OCI-M2 (cell line): ENCODE results near the gene MBNL1.

Source experiments
- DNase-seq: peaks from one replicate; lab custom pipeline; 2025; ENCODE audit not compliant: unreplicated experiment; lab: John Stamatoyannopoulos, UW

MBNL1 gene, protein sequence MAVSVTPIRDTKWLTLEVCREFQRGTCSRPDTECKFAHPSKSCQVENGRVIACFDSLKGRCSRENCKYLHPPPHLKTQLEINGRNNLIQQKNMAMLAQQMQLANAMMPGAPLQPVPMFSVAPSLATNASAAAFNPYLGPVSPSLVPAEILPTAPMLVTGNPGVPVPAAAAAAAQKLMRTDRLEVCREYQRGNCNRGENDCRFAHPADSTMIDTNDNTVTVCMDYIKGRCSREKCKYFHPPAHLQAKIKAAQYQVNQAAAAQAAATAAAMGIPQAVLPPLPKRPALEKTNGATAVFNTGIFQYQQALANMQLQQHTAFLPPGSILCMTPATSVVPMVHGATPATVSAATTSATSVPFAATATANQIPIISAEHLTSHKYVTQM

DNA sequence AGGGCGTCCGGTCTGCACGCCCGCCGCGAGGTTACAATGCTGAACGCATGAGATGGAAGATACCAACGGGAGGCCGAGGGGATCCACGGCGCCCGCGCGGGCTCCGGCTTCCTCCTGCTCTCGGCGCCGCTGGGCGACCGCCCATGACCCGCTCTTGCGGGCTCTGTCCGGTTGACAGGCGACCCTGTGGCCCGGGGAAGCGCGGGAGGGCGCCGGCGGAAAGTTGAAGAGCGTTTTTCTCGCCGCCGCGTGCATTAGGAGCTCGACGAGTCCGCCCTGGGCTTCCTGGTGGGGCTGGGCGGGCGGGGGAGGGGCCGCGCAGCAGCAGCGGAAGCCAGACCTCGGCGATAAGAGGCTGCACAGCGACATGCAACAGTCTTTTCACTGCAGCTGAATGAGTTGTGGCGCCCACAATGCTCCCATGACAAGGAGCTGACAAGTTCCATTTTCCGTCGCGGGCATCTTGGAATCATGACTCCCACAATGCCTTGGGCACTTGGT lies at the start of gene MBNL1:
Gene MBNL1, plus strand, starts transcription at position 375 of the 501 bp plus-strand sequence. CDS start 31,265 bp downstream, outside the sequence.
- peak; percentile 81 for DNase-seq

DNA sequence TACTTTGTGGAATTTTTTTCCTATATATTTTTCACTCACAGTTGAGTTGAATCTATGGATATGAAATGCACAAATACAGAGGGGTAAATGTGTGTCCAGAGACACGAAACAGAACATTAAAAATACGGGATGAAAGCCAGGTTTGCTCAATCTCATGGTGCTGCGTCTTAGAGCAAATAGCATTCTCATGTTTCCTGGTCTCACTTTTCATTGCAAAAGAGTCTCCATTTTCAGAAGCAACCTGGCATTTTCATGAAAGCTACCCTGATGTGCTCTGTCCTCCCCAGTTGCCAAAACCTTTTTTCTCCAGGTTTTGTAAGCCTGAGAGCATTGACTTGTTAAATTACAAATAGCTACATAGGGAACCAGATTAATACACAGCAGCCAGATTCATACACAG lies 49.5 kb upstream of the MBNL1 start:
- no peak for DNase-seq

DNA sequence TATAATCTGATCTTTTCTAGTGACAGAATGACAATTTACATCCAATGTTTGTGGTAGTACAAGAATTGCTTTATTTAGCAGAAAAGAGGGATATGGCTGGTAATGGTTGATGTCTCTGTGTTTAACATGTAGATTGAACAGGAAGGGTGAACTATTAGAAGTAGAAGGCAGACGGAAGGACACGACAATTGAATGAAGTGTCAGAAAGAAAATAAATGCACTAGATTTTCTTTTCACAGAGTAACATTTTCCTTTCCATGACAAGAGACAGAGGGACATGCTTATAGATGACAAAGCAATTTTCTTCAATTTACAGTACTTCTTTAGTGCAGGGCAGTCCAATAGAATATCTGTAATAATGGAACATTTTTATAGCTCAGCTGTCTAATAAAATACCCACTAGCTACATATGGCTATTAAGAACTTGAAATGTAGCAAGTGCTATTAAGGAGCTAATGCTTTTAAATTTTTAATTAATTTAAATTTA lies 48.9 kb upstream of the MBNL1 start:
- DNase-seq, result no peak

DNA sequence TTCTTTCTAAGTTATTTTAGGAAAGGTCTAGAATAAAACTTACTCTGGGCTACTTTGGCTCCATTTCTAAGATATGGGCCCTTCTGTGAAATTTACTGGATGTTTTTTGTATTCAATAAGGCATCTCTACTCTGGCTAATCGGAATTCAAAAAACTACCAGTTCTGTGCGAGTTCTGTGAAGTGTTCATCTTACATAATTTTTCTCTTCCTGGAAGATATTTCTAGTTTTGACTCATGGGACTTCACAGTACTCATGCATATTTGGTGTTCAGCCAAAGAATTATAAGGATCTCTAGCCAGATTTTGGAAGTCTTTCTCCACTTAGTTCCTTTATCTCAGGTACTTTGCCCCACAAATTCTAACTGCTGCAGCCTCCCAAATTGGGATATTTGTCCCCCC lies 46.4 kb upstream of the MBNL1 start:
- DNase-seq, result no peak

DNA sequence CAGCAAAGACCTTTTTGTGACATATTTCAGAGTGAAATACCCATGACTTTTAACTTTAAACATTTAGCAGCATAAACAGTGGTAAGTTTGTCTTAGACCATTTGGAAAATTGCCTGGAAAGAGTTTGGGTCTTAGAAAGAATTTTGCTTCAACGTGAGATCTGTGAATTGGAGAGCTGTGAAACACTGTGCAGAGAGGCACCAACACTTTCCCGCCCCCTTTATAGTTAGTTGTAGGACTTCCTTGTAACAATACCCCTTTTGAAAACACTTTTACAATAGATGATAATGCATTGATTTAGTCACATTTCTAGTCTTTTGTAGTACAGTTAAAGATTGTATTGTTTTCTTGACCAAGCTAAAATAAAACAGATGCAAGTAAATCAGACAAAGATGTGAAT lies 43.5 kb upstream of the MBNL1 start:
- no peak for DNase-seq

DNA sequence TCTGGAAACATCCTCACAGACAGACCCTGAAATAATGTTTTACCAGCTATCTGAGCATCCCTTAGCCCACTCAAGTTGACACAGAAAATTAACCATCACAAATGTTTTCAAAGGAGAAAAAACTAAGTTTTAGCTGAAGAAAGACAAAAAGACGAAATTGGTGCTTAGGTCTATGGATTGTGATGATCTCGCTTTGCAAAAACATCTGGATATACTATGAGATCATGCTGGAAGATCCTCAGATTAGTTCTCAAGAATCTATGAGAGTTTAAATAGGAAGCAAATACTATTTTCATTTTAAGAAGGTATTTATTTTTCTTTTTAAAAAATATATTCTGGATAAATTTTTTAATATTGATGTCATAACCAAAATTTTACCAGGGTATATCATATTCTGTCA lies 42.6 kb upstream of the MBNL1 start:
- DNase-seq, result no peak

DNA sequence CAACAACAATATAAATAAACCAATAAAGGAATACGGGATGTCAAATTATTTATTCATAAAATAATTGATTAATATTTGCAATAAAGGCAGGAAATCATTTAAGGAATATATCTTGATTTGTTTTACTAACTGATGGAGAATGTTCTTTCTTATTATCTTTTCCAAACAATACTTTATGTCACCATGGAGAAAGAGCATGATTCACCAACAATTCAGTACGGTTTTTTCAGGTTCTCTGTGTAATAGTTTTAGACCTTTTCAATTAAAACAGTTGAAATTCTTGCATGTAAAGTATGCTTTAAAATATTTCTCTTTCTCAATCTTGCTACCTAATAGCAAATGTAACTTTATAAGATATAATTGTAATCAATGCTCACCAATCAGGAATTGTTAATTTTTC lies 41.7 kb upstream of the MBNL1 start:
- no peak for DNase-seq

DNA sequence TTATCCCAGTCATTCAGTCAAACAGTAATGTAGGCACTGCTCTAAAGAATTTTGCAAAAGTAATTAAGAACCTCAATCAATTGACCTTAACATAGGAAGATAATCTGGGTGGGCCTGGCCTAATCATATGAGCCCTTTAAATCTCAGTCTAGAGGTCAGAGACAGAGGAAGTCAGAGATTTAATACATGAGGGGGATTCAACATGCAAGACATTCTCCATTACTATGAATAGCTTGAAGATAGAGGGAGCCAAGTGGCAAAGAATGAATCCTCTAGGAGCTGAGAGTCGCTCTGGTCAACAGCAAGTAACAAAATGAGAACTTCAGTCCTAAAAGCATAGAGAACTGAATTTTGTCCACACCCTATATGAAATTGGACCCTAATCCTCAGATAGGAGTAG lies 39.0 kb upstream of the MBNL1 start:
- no peak for DNase-seq

DNA sequence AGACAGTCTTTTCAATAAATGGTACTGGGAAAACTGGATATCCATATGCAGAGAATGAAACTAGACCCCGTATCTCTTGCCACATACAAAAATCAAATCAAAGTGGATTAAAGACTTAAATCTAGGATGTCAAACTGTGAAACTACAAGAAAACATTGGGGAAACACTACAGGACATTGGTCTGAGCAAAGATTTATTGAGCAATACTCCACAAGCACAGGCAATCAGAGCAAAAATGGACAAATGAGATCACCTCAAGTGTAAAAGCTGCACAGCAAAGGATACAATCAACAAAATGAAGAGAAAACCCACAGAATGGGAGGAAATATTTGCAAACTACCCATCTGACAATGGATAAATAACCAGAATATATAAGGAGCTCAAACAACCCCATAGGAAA lies 38.4 kb upstream of the MBNL1 start:
- DNase-seq, result no peak

DNA sequence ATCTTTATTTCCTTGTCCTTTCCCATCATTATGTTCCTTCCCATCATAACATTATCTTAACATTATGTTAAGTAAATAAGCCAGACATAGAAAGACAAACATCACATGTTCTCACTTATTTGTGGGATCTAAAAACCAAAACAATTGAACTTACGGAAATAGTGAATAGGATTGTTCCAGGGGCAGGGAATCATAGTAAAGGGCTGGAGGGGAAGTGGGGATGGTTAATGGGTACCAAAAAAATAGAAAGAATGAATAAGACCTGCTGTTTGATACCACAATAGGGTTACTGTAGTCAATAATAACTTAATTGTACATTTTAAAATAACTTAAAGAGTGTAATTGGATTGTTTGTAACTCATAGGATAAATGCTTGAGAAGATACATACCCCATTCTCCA lies 36.7 kb upstream of the MBNL1 start:
- no peak for DNase-seq

DNA sequence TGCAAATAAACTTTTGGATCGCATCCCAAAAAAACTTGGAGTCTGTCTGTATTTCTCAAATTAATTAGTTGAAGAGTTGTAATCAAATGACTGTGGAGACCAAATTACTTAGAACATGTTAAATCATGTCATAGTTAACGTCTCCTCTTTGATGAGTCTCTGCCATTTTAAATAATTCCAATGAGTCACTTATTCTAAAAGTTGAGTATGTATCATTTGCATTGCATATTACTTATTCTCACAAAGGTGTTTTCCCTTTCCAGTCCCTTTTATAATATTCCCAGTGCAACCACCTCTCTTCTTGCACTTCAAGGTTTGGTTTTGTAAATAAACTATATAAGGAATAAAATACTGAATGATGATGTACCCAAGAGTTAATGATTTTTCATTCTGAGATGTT lies 36.0 kb upstream of the MBNL1 start:
- DNase-seq, result no peak

DNA sequence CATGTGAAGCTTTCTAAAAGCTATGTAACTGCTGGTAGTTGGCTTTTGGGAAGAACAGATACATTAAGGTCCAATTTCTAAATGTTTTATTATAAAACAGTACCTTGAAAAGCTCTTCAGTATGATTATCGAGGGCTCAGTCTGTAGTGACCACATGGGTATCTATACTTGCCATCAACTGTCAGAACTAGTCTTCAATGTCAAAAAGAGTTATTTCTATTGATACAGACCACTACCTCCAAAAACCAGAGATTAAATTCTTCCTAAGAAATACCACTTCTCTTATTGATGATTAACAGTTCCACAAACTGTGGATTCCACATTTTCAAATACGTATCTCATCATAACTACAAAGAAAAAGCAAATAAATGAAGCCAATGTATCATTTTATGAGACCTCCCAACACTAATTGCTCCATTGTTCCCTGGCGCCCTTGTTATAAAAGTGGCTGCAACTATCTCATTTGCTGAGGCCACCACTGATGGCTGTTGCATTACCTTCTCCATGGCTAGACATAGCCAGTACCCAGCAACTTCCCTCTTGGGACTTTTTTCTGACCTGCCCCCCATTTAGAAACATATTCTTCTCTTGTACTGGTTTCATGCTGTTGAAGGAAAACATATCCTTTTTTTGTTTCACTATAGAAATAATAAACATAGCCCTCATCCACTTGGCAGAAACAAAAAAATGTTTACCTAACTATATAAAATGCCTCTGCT lies 33.9 kb upstream of the MBNL1 start:
- no peak for DNase-seq

DNA sequence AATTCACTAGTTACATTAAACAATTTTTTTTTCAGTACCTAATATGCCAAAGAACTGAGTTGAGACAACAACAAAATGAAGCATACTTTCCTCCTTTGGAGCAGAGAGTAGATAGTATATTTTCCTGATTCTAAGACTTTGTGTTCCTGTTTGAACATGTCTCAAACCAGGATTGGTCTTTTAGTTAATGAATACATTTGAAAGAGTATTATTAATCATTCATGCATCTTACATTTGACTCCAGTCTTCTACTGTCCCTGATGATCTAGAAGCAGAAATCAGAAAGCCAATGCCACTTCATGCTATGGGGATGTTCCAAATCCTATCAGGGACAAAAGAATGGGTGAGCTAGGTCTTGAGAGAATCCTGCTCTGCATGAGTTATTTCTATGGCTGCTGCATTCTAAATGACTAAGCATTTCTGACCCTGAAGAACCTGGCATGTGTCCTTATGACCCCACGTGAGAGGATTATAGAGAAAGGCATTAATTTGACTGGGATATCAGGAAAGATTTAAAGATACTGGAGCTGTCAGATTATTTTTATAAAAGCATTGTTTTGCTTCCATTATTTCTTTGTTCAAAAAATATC lies 32.9 kb upstream of the MBNL1 start:
- DNase-seq, result no peak

DNA sequence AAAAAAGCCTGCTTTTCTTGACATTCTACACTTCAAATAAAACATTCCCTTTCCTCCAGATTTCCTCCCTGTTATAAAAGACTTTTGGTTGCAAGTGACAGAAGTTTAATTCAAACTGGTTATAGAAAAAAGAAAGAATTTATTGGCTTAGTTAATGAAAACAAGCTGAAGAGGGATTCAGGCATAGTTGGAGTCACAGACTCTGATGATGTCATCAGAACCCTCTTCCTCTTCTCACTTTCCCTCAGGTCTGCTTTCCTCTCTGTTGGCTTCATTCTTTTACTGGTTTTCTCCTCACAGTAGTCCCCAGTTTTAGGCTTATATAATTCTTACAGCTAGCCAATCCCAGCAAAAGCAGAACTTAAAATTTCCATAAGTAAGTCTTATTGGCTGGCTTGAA lies 32.0 kb upstream of the MBNL1 start:
- no peak for DNase-seq

DNA sequence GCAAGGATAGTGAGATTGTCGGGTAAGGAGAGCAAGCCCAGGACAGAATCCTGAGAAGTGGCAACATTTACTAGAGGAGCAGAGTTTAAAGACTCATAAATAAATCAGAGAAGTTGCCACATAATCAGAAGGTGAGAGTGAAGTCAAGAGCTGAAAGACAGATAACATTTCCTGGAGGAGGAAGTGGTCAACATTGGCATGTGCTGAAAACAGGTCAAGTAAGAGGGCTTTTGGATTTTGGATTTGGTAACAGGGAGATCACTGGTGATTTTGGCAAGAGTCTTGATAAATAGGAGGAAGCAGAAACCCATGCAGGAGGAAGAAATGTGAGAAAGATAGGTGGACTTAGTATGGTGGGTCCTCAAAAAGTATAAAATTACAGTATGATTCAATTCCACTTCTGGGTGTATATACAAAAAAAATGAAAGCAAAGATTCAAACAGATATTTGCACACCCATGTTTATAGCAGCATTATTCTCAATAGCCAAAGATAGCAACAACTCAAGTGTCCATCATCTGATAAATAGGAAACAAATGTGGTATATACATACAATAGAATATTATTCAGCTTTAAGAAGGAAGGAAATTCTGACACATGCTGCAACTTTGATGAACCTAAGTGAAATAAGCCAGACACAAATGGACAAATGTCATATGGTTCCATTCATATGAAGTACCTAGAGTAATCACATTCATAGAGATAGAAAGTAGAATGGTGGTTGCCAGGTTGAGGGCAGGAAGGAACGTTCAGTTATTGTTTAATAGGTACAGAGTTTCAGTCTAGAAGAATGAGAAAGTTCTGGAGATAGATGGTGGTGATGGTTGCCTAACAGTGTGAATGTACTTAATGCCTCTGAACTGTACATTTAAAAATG lies 27.3 kb upstream of the MBNL1 start:
- no peak for DNase-seq

DNA sequence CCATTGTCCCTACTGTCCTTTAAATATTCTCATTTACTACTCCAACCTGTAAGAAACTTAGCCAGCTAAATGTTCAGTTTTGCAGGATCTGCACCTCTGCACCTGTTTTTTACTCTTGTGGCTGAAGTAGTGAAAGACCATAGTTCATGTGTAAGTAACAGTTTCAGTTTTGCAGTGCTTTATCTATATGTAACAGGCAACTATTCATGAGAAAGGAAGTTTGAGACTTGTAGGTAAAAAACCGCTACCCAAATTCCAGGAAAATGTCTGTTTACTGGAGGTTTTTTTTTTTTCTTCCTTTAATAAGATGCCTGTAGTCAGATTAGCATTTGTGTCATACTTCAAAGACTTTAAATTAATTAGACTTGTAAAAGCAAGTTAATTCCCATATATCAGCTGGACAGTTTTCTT lies 25.4 kb upstream of the MBNL1 start:
- no peak for DNase-seq

DNA sequence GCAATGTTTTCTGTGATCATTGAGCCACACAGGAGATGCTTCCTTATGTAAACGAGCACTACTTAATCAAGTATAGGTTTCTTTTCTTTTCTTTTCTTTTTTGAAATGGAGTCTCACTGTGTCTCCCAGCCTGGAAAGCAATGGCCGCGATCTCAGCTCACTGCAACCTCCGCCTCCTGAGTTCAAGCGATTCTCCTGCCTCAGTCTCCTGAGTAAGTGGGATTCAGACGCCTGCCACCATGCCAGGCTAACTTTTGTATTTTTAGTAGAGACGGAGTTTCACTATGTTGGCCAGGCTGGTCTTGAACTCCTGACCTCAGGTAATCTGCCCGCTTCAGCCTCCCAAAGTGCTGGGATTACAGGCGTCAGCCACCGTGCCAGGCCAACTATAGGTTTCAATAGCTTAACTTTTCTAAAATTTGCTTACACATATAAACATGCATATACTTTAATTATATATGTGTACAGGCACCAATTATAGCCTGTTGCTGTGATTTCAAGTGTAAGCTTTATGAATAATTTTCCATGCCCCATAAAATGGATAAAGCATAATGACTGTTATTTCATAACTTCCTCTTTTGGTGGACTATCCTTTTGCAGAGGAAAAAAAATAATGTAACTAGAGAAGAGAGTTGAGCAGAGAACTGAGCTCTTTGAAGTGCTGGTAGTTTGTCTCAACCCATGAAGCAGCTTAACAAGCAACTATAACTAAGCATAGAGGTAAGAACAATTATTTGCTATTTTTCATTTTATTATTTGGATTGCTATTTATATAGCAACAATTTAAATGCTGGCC lies 24.8 kb upstream of the MBNL1 start:
- DNase-seq, result no peak

DNA sequence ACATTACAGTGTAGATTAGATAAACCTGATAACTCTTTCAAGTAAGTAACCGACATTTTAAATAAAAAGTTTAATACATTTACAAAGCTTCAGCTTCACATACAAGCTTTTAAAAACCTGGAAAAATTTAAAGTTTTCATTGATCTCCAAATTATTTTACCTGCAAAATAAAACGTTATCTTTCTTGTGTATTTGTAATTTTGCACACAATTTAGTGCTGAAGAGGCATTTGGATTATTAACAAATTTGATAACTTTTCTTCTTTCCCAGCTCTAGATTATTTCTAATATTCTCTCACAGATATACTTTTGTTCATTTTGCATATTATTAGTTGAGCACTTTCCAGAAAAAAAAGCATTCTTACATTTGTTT lies 24.2 kb upstream of the MBNL1 start:
- no peak for DNase-seq

DNA sequence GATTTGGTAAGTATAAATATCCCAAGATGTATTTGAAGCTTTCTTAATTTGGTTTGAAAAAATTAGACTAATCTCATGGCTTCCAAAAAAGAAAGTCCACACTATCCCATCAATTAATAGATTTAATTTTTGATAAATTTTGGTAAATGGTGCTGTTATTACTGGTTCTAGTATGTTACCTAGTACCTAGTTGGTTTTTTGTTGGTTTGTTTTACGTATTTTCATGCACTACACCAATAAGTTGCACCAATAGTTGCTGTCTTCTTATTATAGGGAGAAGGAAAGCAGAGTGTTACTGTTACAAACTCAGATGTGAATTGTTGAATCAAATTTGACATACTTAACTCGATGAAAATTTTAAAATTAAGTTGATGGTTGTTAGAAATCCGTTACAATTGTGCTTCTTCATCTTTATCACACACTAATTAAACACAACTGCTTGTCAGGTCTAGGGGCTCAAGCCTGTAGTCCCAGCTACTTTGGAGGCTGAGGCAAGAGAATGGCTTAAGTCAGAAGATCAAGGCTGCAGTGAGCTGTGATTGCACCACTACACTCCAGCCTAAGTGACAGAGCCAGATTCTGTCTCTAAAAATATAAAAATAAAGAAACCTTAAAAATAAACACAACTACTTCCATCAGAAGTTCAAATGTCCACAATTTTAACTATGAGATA lies 23.1 kb upstream of the MBNL1 start:
- no peak for DNase-seq

DNA sequence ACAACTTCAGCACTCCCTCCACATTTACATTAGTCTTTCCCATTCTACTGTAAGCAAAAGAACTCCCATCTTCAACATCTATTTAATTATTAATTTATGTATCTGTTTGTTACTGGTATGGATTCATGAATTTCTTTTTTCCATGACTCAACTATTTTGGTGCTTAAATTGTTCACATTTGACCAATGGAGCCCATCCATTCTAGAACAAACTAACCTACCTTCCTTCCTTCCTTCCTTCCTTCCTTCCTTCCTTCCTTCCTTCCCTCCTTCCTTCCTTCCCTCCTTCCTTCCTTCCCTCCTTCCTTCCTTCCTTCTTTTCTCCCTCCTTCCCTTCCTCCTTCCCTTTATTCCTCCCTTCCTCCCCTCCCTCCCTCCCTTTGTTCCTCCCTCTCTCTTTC lies 16.8 kb upstream of the MBNL1 start:
- no peak for DNase-seq
